ENCODE results near the gene FARP1.
A peak's percentile ranks its signal among the peaks of the same experiment; 100 is the strongest.
"Not testable (repeated sequence)": the region's sequence is repeated elsewhere in the genome, so short reads cannot be mapped to it uniquely, and the experiment has no call there.

The FARP1 gene

GRCh38 chr13:98411013-98411412 lies 268.1 kb downstream of the FARP1 start:
- H3K4me3 ChIP-seq (ENCODE audit: low read depth, low read length) = no peak overlapping the region
- no peak for DNase-seq (ENCODE audit: low read depth)
- no peak for TF ChIP-seq CTCF (IDR thresholded peaks at IDR 0.05; ENCODE audit: control insufficient read depth, extremely low read depth, insufficient read depth)

DNA sequence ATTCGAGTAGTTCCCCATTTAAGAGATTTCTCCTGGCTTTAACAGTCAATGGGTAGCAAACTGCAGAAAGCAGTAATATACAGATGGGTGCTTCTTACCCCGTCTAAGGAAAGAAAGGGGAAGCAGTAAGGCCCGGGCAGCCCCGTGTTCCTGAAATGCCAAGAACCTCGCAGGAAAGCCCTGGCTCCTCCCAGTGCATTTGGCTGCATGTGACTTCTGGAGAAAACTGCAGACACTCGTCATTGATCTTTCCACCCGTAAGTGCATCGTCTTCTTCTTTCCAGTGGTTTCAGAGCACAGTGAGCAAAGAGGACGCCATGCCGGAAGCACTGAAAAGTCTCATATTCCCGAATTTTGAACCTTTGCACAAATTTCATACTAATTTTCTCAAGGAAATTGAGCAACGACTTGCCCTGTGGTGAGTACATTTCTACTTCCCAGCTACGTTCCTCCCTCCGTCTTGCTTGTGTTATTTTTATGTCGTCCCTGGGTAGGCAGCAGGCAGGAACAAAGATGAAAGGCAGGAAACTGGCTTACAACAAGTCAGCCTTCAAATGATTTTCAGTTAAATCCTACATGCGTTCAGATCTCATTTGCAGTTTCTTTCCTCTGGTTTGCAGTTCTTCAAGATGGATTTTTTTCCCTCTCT lies 268.8 kb downstream of the FARP1 start:
- no peak overlapping the region for H3K4me3 ChIP-seq (ENCODE audit: low read depth, low read length)
- no peak for DNase-seq (ENCODE audit: low read depth)
- TF ChIP-seq CTCF (IDR thresholded peaks at IDR 0.05; ENCODE audit: control insufficient read depth, extremely low read depth, insufficient read depth) = no peak

GRCh38 chr13:98413278-98413677 lies 270.4 kb downstream of the FARP1 start:
- not testable (repeated sequence) for DNase-seq (ENCODE audit: low read depth); H3K4me3 ChIP-seq (ENCODE audit: low read depth, low read length)

GRCh38 chr13:98413796-98414195 lies 270.9 kb downstream of the FARP1 start:
- TF ChIP-seq CTCF (IDR thresholded peaks at IDR 0.05; ENCODE audit: control insufficient read depth, extremely low read depth, insufficient read depth) = no peak
- DNase-seq (ENCODE audit: low read depth) = no peak
- H3K4me3 ChIP-seq (ENCODE audit: low read depth, low read length) = no peak overlapping the region

DNA sequence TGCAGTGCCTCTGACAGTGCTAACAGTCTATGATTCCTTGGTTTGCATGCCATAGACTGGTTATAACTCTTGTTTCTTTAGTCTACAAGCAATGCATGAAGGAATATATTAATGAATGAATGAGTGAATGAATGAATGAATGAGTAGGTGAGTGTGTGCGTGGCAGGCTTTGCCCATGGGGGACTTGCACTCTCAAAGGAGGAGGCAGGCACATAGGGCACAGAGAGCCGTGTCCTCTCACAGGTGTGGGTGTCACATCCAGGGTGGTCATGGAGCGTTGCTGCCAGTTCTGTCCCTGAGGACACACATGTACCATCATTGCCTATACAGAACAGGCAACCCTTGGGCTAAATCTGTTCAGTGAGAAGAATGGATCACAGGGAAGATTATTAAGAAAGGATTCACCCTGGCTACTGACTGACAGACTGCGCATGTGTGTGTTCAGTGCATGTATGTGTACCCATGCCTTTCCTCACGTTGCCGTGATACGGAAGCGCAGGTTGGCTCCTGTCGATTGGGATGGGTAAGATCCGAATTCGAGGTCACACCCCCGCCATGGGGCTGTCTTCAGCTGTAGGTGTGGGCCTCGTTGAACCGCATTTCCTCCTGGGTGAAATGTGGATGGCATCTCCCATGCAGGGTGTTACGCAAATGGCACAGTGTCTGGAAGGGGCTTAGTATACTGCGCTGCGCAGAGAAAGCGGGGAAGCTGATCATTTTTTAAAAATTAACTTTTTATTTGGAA lies 272.6 kb downstream of the FARP1 start:
- no peak overlapping the region for H3K4me3 ChIP-seq (ENCODE audit: low read depth, low read length)
- DNase-seq (ENCODE audit: low read depth) = no peak
- no peak for TF ChIP-seq CTCF (IDR thresholded peaks at IDR 0.05; ENCODE audit: control insufficient read depth, extremely low read depth, insufficient read depth)

DNA sequence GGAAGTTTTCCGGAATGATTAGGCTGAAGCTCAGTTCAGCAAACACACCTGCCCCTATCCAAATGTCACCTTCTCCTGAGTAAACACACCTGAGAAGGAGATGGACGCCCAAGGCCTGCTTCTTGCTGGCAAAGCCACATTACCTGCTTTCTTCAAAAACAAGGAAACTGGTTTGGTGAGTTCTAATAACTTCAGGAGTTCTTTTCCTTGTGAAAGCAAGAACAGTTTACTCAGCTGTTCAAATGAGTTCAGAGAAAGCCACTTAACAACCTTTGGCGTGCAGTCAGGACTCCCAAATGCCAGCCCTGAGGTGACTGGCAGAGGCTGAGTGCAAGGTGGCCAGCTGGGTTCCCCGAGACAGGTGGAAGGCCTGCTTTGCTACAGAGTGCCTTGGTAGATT lies 273.5 kb downstream of the FARP1 start:
- peak; percentile 100 for DNase-seq (ENCODE audit: low read depth)
- TF ChIP-seq CTCF (IDR thresholded peaks at IDR 0.05; ENCODE audit: control insufficient read depth, extremely low read depth, insufficient read depth) = no peak
- H3K4me3 ChIP-seq (ENCODE audit: low read depth, low read length) = no peak overlapping the region

GRCh38 chr13:98419786-98420553 lies 277.1 kb downstream of the FARP1 start:
- TF ChIP-seq CTCF (IDR thresholded peaks at IDR 0.05; ENCODE audit: control insufficient read depth, extremely low read depth, insufficient read depth) = no peak
- no peak for DNase-seq (ENCODE audit: low read depth)
- H3K4me3 ChIP-seq (ENCODE audit: low read depth, low read length) = no peak overlapping the region

Measured in LNCaP clone FGC (cell line).